HEK293T (cell line): ENCODE results near the gene SEMA3E.

Experiments used
- CTCF ChIA-PET: fragments of 350-600 bp; formaldehyde crosslinking; extraction: SDS; loops from one replicate; lab custom pipeline; 2021; ENCODE audit warnings: antibody characterized with exemption, inconsistent platforms; lab: Yijun Ruan, JAX
- POLR2A ChIA-PET: fragments of 350-600 bp; formaldehyde crosslinking; extraction: SDS; loops from one replicate; lab custom pipeline; 2020; ENCODE audit warnings: antibody characterized with exemption, inconsistent platforms; lab: Yijun Ruan, JAX
- DNase-seq: peaks from one replicate; pipeline ENCODE4 v3.0.0; 2012; ENCODE audit warnings: mixed read lengths; ENCODE audit errors: extremely low spot score
- ARNT ChIP-seq: fragments of 450-650 bp; IDR thresholded peaks from 2 replicates; pipeline ENCODE4 v1.6.1; 2017; ENCODE audit warnings: mild to moderate bottlenecking
- BHLHE40 ChIP-seq: fragments of 450-650 bp; IDR thresholded peaks from 2 replicates; pipeline ENCODE4 v1.6.1; 2016; ENCODE audit warnings: mild to moderate bottlenecking, moderate library complexity, borderline replicate concordance
- CTBP1 ChIP-seq: fragments of 450-650 bp; IDR thresholded peaks from 2 replicates; pipeline ENCODE4 v1.6.1; 2016; ENCODE audit warnings: borderline replicate concordance
- ELF4 ChIP-seq: fragments of 450-650 bp; IDR thresholded peaks from 2 replicates; pipeline ENCODE4 v1.6.1; 2017; ENCODE audit warnings: antibody characterized with exemption
- FOXA1 ChIP-seq: fragments of 450-650 bp; IDR thresholded peaks from 2 replicates; pipeline ENCODE4 v1.6.1; 2016; ENCODE audit warnings: mild to moderate bottlenecking
- FOXK2 ChIP-seq: fragments of 450-650 bp; IDR thresholded peaks from 2 replicates; pipeline ENCODE4 v1.6.1; 2016; ENCODE audit warnings: mild to moderate bottlenecking
- FOXM1 ChIP-seq: fragments of 450-650 bp; IDR thresholded peaks from 2 replicates; pipeline ENCODE4 v1.6.1; 2017; ENCODE audit warnings: mild to moderate bottlenecking, borderline replicate concordance
- HDGF ChIP-seq: fragments of 450-650 bp; IDR thresholded peaks from 2 replicates; pipeline ENCODE4 v1.6.1; 2017; ENCODE audit warnings: antibody characterized with exemption, borderline replicate concordance
- L3MBTL2 ChIP-seq: fragments of 450-650 bp; conservative IDR thresholded peaks from 2 replicates; pipeline ENCODE4 v1.6.1; 2016; ENCODE audit warnings: mild to moderate bottlenecking
- LEF1 ChIP-seq: fragments of 450-650 bp; IDR thresholded peaks from 2 replicates; pipeline ENCODE4 v1.6.1; 2017; ENCODE audit warnings: mild to moderate bottlenecking, borderline replicate concordance
- NFRKB ChIP-seq: fragments of 450-650 bp; IDR thresholded peaks from 2 replicates; pipeline ENCODE4 v1.6.1; 2016; ENCODE audit warnings: mild to moderate bottlenecking, moderate library complexity
- PKNOX1 ChIP-seq: fragments of 450-650 bp; IDR thresholded peaks from 2 replicates; pipeline ENCODE4 v1.6.1; 2016
- SP1 ChIP-seq: fragments of 450-650 bp; IDR thresholded peaks from 2 replicates; pipeline ENCODE4 v1.6.1; 2017
- SUZ12 ChIP-seq: fragments of 450-650 bp; IDR thresholded peaks from 2 replicates; pipeline ENCODE4 v1.6.1; 2016; ENCODE audit warnings: mild to moderate bottlenecking
- TARDBP ChIP-seq: fragments of 450-650 bp; IDR thresholded peaks from 2 replicates; pipeline ENCODE4 v1.6.1; 2016
- ZNF384 ChIP-seq: fragments of 450-650 bp; IDR thresholded peaks from 2 replicates; pipeline ENCODE4 v1.6.1; 2016

SEMA3E gene

GRCh38 chr7:83548250-83548649 is 100.7 kb downstream of the SEMA3E start:
- no peak for TF ChIP-seq SUZ12
- no peak for TF ChIP-seq L3MBTL2
- TF ChIP-seq HDGF: no peak
- TF ChIP-seq NFRKB: no peak
- no peak for TF ChIP-seq BHLHE40
- TF ChIP-seq PKNOX1: no peak
- TF ChIP-seq TARDBP: no peak
- POLR2A ChIA-PET: no interaction called here
- CTCF ChIA-PET: no interaction called here
- no peak for DNase-seq

- TF ChIP-seq PKNOX1 (peak; percentile 18; the same call in 1 of the 2 replicates), SP1 (no peak), ELF4 (no peak)
- CTCF ChIA-PET: no interaction called here
- POLR2A ChIA-PET: no interaction called here
- peak; percentile 19 for DNase-seq
These were observed 101.4 kb downstream of the SEMA3E start for GRCh38 chr7:83547526-83547925.

DNA sequence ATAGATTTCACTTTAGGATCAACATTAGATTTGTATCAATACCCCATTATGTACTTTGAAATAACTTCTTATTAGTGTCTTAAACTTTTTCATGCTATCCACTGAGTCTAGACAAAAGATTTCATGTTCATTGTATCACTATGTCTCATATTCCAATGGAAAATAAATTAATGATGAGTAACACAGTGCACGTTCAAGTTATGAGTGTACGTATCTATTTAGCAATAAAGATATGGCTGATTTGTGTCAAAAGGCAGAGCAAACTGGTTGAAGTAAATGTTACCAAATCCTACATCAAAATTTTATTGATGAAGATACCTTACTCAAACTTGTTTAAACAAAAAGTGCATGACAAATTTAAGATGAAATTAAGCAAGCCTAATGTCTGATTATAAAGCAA is 102.4 kb downstream of the SEMA3E start:
- TF ChIP-seq LEF1 (no peak), FOXK2 (no peak), ELF4 (no peak), FOXA1 (no peak)
- POLR2A ChIA-PET: no interaction called here
- no peak for DNase-seq
- CTCF ChIA-PET: no interaction called here

DNA sequence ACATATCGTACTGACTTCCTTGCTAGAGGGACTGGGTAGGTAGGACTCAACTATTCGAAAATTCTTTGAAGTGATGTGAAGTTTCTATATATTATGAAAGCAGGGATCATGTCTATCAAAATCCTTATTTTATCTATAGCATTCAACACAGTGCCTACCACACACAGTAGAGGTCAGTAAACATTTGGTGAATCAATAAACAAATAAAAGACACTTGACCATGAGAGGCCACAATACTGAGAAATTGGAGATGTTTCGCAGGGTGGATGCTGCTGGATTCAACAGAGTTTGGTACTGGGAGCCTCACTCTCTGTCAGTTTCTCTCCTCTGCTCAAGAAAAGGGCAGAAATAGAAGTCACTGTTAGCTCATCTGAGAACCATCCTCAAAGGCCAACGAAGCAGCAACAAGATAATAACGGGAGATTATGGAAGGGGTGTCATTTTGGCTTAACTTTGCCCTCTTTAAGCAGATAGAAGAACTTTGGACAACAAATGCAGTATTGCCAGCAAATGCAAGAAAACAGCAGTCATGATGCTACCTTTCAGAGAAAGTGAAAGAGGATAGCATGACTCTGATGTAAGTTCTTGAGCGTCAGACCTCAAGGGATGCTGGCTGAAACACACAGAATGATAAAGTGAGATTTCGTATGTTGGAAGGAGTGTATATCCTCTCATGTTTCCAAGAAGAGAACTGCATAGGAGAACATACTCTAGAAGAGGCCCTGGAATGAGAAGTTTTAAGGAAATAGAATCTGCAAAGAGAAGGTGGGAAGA is 107.6 kb downstream of the SEMA3E start:
- no peak for TF ChIP-seq PKNOX1
- no peak for TF ChIP-seq FOXK2
- TF ChIP-seq SP1: no peak
- ChIA-PET POLR2A (no interaction called here), CTCF (no interaction called here)
- no peak for DNase-seq

GRCh38 chr7:83534488-83534887 is 114.5 kb downstream of the SEMA3E start:
- CTCF ChIA-PET: no interaction called here
- TF ChIP-seq ZNF384 (no peak), HDGF (no peak), SUZ12 (no peak), FOXK2 (no peak), CTBP1 (no peak), FOXM1 (no peak)
- POLR2A ChIA-PET: no interaction called here
- DNase-seq: no peak

DNA sequence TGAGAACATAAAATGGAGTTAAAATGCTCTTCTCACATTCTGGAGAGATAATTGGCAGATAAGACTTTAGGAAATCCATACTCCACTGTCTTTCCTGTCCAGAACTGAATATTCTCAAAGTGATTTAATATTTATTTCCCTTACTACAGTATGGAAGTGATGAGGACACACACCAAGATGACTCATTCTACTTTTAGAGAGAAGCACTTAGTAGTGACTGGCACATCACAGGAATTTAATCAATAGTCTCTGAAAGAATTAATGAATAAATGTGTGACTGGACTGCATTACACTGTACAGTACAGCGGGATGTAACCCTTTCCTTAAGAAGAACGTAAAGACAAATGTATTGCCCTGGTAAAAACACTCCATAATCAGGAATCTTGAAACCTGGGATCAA is 116.7 kb downstream of the SEMA3E start:
- no peak for DNase-seq
- ChIA-PET POLR2A (no interaction called here), CTCF (no interaction called here)
- TF ChIP-seq ELF4 (no peak), TARDBP (no peak)

- POLR2A ChIA-PET: no interaction called here
- no peak for DNase-seq
- no peak for TF ChIP-seq SUZ12
- TF ChIP-seq SP1: no peak
- no peak for TF ChIP-seq LEF1
- TF ChIP-seq FOXM1: no peak
- no peak for TF ChIP-seq NFRKB
- TF ChIP-seq FOXK2: no peak
- no peak for TF ChIP-seq HDGF
- TF ChIP-seq CTBP1: no peak
- TF ChIP-seq ARNT: no peak
- TF ChIP-seq ELF4: no peak
- CTCF ChIA-PET: no interaction called here
These were observed 117.2 kb downstream of the SEMA3E start for GRCh38 chr7:83531766-83532165.

- ChIA-PET CTCF (no interaction called here), POLR2A (no interaction called here)
- TF ChIP-seq HDGF (no peak), PKNOX1 (0 out of 2 replicates have a peak, but pooled peaks have one; percentile 5), SUZ12 (no peak), CTBP1 (no peak), ZNF384 (no peak), NFRKB (no peak)
- DNase-seq: no peak
These were observed 120.0 kb downstream of the SEMA3E start for GRCh38 chr7:83528925-83529423.
